NCI-H2227 (cell line): ENCODE data around the gene LRRC10B.

Experiments used
- DNase-seq: peaks from one replicate; lab custom pipeline; 2025; ENCODE audit not compliant: unreplicated experiment; lab: John Stamatoyannopoulos, UW

The LRRC10B gene

GRCh38 chr11:61544466-61544865 is 35.9 kb downstream of the LRRC10B start:
- DNase-seq: no peak

- DNase-seq: peak; percentile 18
These were observed 36.8 kb downstream of the LRRC10B start for GRCh38 chr11:61545341-61545740.

GRCh38 chr11:61545921-61546320 is 37.4 kb downstream of the LRRC10B start:
- no peak for DNase-seq

GRCh38 chr11:61546663-61547062 is 38.1 kb downstream of the LRRC10B start:
- no peak for DNase-seq

GRCh38 chr11:61547246-61547645 is 38.7 kb downstream of the LRRC10B start:
- no peak for DNase-seq

- no peak for DNase-seq
These were observed 40.6 kb downstream of the LRRC10B start for GRCh38 chr11:61549177-61549576.

GRCh38 chr11:61549662-61550568 is 41.4 kb downstream of the LRRC10B start:
- DNase-seq: no peak

- no peak for DNase-seq
These were observed 42.2 kb downstream of the LRRC10B start for GRCh38 chr11:61550665-61551227.

GRCh38 chr11:61551634-61552033 is 43.1 kb downstream of the LRRC10B start:
- no peak for DNase-seq

GRCh38 chr11:61552108-61552635 is 43.6 kb downstream of the LRRC10B start:
- DNase-seq: peak; percentile 59

- DNase-seq: no peak
These were observed 45.0 kb downstream of the LRRC10B start for GRCh38 chr11:61553373-61554171.

- no peak for DNase-seq
These were observed 45.8 kb downstream of the LRRC10B start for GRCh38 chr11:61554172-61554988.

- peak; percentile 77 for DNase-seq
These were observed 46.8 kb downstream of the LRRC10B start for GRCh38 chr11:61555051-61555969.

GRCh38 chr11:61555978-61556377 is 47.4 kb downstream of the LRRC10B start:
- DNase-seq: no peak

GRCh38 chr11:61556621-61557020 is 48.1 kb downstream of the LRRC10B start:
- no peak for DNase-seq
